ENCODE measurements around the gene GNL3.

- TF ChIP-seq EZH2 (IDR thresholded peaks at IDR 0.05; ENCODE audit: low read length, missing control alignments) (no peak), CTCF (conservative IDR thresholded peaks at IDR 0.05 in 1 of 2, IDR thresholded peaks at IDR 0.05 in 1 of 2; ENCODE audit: low read depth in 1 of 2, low read length in 2 of 2) (no peak)
These were observed 57.9 kb downstream of the GNL3 start for GRCh38 chr3:52743721-52744120.
